Activated CD8-positive, alpha-beta memory T cell treated with anti-CD3 and anti-CD28 coated beads, Interleukin-2, amount 50 U/mL, for 24 hours (primary cell): ENCODE data around the gene TOGARAM2.

Experiments
- DNase-seq: peaks from one replicate; pipeline ENCODE4 v3.0.0-alpha.2; 2020; ENCODE audit errors: extremely low read depth

Gene TOGARAM2

DNA sequence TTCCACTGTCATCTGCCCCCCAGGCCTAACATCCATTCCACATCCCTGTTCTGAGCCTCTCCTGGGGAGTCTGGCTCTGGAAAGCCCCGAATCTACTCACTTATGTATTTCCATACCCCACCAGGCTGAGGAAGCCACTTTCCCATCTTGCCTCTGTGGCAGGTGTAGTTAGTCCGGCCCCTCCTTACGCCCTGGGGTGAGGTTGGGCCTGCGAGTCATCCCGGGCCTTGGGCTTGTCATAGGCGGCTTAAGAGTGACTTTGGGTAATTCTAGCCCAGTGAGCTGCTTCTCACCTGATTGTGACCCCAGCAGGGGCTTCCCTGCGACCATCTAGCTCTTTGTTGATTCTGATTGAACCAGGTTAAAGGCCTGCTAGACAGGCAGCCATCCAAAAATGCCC is 72.1 kb downstream of the TOGARAM2 start:
- DNase-seq = no peak

DNA sequence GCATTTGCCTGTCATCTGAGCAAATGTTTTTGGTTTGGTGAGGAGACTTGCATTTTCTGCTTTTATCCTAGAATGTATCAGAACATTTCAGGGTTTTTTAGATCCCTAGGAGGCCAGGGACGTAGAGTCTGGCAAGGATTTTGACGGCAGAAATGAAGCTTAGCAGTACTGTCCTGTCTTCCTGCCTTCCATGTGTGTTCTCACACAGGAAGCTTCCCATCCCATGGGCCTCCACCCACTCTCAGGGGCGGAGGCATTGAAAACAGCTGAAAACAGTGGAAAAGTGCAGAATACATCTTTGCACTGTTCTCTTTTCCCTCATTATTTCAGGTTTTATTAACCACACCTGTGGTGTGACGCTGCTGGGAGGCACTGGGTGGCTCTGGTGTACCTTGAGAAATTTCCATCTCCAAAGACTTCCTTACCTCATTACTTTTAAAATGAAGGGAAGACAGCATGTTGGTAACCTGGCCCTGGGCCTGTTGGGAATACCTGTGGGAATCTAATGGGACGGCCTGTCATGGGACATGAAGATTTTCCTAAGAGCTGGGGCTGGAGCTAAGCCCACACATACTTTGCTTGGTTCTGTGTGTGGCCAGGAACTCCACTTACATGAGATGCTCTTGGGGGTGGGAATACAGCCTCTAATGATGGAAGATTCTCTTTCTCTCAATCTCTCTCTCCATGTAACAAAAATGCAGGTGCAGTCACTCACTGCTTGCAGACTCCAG is 72.7 kb downstream of the TOGARAM2 start:
- DNase-seq = no peak

DNA sequence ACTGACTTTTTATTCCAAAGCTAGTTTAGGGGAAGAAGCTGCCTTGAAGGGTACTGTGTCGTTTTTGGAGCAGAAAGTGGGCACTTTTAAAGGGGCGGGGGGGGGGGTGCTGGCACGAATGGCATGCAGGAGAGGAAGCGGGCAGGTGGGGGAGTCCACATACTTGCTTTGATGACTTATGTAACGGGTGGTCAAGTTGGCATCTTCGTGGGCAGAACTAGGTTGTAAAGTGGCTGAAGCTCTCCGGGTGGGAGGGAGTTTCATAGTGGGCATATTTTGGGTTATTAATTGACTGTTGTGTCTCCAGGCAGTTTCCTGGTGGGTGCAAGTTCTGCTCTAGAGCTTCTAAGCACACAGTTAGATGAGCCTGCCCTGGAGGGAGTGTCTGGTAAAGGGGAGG is 73.3 kb downstream of the TOGARAM2 start:
- DNase-seq = no peak

DNA sequence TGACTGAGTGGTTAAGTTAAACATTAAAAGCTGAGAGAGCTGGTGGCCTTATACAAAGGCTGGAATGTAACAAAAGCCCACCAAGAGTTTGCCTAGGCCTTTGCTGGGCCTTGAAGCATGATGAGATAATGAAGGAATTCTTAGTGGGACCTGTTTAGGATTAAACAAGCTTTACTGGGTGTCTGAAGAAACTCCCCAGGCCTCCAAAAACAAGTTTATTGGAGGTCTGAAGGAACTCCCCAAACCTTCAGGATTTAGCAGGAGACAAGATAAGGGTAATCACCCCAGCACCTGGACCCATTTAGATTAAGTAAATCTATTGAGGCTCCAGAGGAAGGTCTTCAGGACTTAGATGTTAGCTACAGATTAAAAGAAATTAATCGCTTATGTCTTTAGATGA is 74.5 kb downstream of the TOGARAM2 start:
- DNase-seq = no peak

DNA sequence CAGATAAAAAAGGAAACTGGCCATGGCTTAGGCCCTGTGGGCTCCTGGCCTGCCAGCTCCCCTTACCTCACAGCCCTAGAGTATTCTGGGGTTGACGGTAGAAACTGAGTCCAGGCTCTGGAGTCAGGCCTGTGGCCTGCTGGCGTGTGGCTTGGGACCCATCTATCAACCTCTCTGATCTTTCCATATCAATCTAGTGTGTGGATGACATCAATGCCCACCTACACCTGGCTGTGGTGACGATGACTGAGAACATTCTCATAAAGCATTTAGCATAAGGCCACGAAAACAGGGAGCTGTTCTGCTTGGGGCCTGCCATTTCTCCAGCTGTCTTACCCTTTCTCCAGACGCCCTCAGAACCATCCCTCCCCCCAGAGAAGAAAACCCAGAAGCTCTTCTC is 75.4 kb downstream of the TOGARAM2 start:
- DNase-seq = no peak

DNA sequence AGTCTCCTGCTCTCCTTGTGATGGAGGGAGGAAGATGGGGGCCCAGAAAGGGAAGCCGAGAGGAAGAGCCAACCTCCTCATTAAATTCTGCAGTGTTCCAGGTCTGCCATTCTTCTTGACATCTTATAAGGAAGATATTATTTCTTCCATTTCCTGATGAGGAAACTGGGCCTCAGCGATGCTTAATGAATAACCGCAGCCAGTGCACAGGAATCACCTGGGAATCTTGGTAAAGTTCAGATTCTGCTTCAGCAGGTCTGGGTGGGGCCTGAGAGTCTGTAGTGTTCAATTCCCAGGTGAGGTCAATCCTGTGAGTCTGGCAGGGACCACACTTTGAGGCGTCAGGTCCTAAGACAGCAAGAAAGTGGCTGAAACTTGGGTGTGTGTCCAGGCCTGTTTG is 75.9 kb downstream of the TOGARAM2 start:
- DNase-seq = no peak

DNA sequence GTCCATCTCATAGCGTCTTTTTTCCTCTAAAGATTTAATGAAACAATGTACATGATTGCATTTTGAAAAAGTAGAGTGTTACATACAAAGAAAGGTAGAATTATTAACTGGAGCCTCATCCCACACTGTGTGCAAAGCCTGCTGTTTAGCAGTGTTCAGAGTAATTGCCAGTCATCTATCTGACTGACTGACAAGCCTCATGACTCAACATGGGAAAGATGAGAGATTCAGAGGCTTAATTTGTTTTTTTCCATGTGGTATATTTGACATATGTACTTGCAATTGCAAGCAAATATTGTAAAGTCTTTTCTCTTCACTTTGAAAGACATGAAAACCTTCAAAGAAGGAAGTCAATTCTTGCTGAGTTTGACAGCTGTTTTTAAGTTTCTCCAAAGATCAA is 78.5 kb downstream of the TOGARAM2 start:
- DNase-seq = no peak

DNA sequence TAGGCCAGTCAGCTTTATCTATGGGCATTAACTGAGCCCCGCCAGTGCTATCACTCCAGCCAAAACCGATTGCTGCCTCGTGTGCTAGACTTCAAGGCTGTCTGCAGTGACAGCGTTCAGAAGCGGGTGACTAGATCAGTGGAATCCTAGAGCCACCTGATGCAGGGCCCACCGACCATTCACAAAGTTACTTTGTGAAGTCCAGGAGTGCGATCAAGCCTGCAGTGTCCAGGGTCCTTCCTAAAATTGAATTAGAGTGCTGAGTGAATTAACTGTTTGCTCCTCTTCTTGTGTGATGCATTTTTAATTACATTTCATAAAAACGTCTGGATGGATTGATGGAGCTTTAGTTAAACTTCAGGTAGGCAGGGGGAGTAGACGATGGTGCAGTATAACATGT is 79.3 kb downstream of the TOGARAM2 start:
- no peak for DNase-seq

DNA sequence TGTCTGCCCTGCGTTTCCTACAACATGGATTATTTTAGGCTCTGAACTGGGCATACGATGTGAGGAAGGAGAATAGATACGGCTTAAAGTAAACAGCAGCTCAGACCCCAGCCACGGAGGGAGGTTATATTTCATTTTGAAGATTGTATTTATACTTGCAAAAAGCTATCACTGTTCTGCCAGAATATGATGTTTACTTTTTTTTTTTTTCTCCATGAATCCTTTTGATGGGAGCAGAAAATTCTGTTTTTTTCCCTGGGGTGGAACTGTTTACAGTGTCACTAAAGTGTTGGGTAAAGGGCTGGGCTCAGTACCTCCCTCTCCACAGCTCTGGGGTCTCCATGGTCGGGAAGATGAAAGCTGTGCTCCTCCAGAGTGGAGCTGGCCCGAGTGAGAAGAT is 80.1 kb downstream of the TOGARAM2 start:
- DNase-seq = no peak

DNA sequence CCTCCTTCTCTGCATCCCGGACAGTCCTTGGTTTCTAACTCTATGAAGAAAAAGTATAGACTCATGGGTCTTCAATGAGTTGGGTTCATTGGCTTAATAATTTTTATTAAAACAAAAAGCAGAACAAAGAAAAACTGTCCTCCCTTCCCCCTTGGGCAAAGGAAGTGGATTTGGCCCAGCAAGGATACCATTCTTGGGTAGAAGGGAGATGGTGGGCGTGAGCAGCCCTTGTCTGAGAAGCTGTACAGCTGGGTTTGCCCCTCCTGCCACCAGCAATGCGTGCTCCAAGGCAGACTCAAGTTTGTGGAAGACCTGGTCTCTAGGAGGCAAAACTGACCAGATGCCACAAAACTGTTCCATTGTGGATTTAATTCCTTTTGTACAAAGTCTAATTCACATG is 80.5 kb downstream of the TOGARAM2 start:
- no peak for DNase-seq

DNA sequence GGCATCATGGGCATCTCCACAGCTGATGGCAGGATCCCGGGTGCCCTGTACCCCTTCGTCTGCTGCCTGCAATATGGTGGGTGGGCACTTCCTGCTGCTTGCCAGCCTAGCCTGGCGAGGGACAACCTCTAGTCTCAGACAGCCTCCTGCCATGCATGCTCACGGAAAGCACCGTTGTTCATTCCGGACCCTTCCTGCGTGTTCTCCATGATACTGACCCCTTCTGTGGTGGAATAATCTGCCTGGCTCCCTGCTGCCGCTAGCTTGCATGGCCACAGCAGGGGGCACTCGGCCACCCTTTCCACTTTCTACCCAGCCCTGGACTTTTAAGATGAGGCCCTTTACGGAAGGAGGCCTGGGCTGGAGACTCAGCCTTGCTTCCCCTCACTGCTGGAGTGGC is 81.3 kb downstream of the TOGARAM2 start:
- no peak for DNase-seq

DNA sequence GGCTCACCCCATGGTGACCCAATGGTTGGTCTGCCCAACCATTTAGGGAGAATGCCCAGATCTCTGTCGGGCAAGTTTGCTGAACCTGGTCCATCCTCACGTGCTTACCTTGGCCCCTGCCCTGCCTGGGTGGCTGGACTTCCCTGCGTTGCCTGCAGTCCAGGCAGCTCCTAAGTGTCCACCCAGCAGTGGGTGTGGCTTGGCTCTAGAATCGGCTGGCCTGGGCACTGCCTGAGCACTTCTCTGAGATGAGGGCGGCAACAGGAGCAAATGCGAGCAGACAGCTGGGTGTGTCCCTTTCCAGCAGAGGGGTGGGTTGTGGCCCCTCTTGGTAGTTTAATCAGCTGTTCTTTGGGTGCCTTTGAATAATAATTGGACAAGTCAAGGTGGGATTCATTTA is 82.0 kb downstream of the TOGARAM2 start:
- no peak for DNase-seq

DNA sequence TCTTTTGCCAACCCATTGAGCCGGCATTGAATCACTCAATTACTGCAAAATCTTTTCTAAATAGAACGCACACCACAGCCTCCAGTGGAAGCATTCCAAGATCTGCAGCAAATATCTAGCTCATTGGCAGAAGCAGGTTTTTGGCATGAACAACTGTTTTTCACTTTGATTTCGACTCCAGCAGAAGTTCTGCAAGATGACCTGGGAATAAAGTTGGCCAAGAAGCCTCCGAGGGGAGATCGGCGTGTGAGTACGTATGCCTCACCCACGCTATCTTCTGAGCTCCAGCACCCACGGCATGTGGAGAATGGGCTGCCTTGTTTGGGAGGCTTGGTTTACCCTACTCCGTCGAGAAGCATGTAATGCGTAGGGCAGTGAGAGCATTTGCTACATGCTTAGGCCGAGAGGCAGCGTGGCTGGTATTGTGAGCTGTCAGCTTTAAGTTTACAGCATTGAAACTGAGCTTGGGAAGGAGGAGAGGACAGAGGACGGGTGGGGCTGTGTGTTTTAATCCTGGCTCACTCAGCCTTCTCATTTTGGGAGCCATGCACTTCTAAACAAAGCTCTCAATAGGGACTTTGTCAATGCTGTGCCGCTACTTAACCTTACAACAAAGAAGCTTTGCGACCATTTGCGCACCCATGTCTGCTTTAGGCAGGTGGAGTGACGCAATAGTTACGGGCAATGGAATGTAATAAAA is 82.7 kb downstream of the TOGARAM2 start:
- no peak for DNase-seq

DNA sequence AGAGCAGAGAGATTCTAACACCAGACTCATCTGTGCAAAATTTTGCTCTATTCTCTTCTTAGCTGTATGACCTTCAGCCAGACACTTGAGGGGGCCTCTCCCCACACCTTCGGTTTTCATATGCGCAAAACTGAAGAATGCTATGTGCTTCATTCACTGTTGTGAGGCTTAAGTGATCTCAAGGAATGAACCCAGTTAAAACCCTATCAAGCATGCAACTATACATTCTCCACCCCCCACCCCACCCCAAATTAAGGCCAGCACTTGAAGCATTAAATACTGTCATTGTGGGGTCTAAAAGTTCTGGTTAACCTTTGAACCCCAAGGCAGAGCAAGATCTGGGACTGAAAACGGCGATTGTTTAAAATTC is 83.2 kb downstream of the TOGARAM2 start:
- no peak for DNase-seq

DNA sequence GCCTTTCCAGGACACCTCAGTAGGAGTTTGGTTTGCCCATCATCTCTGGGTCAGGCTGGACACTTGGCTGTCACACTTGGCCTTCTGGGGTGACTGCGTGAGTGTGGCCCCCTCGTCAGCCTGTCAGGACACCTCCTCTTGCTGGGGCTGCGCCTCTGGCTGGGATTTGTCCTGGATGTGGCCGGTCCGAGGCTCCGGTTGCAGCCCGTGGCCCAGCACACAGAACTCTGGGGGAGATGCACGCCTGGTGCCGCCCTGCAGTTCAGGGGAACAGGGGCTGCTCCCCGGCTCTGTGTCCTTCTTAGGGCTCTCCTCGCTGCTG is 83.6 kb downstream of the TOGARAM2 start:
- no peak for DNase-seq

DNA sequence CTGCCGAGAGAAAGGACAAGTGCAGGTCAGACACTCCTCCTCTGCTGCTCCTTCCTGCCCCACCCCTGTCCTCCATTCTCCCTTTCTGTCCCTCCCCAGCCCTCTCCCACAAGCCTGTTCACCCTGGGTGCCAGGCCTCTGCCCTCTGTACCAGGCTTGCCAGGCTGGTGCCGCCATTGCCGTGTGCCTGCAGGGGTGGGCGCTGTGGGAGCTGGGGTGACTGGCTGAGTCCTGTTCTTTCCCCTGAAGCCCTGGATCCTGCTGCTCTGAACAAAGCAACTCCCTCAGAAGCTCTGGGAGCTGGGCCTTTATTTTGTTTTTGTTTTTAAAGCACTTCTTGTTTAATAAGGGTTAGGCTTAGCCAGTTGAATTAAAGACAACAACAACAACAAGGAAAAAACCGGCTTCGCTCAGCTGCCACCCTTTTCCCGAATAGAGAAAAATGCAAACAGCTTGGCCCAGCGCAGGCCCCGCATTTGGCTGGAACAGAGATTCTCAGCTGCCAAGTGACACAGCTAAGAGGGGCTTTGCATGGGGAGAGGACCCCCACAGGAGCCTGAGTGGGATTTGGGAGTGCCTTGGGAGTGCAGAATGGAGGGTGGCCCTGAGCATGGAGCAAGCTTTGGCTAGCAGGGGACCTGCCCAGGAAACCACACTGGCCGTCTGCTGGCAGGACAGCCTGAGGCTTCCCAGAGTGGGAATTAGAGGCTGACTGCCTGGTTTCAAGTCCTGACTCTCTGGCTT is 84.1 kb downstream of the TOGARAM2 start:
- no peak for DNase-seq

DNA sequence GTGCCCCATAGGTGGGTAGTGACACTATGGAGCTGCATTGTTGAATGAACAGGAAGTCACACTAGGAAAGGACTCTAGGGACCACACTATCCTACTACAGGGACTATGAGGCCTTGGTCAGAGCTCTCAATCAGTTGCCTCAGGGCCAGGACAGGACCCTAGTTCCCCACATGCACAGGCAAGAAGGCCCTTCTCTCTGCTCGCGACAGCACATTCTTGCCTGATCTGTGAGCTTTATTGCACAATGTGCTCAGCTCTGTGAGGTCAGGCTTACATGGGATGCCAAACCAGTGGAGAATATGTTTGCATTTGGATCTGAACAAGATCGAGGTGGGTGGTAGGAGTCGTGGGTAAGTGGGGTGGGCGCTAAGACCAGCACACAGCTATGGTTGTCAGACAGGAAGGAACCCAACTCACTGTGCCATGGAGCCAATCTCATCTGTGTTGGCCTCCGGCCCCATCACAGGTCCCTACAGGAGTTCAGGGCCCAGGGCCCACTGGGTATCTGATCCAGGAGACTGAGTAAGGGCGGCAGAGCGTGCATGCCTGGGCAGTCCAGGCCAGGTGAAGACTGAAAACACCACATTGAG is 85.3 kb downstream of the TOGARAM2 start:
- DNase-seq = no peak

DNA sequence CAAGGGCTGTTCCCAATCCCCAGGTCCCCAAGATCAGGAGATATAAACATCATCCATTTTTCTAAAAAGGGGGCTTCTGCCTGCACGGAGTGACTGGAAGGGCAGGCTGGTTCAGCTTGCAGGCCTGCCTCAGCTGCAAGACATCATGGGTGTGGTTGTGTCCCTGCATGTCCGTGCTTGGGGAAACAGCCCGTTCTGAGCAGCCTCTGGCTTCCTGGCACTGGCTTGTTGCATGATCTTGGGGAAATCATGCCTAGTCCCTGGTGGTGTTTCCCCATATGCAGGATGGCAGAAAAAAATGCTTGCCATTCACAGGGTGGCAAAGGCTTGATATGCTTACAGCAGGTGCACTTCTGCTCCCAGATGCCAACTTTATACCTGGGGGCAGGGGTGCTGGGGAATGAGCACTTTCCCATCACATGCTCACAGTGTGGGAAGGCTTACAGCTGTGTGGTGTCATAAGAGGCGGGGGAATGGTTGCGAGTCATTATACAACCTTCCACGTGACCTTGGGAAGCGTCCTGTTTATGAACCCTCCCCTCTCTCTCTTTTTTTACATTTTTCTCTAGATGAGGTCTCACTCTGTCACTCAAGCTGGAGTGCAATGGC is 86.0 kb downstream of the TOGARAM2 start:
- DNase-seq = no peak

DNA sequence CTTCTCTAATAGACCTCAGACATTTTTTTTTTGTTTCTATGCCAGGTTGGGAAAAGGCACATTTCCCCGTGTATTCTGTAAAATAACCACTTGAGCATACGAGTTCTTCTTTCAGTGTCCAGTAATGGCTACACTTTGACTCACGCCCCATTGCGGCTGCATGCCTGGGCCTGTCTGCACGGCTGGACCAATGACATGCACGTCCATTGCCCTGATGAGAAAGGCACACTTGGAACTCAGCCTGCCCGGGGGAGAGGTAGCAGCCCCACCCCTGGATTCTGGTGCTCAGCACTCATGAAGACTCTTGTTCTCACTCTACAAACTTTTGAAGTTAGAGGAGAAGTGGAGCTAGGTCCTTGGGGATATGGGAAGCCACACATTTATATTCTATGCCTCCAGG is 87.4 kb downstream of the TOGARAM2 start:
- DNase-seq = no peak

DNA sequence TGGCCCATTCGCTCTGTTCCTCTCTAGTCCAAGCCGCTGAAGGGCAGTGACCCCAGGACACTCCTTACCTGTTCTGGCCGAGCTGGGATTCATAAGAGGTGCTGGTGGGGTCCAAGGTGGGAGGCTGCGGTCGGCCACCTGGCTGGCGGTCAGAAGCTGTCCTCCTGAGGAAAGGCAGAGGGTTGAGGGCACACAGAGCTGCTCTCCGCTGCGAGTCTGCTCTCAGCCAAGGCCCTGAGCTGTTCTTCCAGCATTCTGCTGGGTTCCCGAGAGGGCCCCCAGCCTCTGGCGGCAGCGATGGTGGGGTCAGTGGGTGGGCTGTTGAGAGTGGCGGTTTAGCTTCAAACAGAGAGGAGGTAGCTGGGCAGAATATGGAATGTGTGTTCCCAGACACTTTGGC is 89.4 kb downstream of the TOGARAM2 start:
- DNase-seq = no peak

DNA sequence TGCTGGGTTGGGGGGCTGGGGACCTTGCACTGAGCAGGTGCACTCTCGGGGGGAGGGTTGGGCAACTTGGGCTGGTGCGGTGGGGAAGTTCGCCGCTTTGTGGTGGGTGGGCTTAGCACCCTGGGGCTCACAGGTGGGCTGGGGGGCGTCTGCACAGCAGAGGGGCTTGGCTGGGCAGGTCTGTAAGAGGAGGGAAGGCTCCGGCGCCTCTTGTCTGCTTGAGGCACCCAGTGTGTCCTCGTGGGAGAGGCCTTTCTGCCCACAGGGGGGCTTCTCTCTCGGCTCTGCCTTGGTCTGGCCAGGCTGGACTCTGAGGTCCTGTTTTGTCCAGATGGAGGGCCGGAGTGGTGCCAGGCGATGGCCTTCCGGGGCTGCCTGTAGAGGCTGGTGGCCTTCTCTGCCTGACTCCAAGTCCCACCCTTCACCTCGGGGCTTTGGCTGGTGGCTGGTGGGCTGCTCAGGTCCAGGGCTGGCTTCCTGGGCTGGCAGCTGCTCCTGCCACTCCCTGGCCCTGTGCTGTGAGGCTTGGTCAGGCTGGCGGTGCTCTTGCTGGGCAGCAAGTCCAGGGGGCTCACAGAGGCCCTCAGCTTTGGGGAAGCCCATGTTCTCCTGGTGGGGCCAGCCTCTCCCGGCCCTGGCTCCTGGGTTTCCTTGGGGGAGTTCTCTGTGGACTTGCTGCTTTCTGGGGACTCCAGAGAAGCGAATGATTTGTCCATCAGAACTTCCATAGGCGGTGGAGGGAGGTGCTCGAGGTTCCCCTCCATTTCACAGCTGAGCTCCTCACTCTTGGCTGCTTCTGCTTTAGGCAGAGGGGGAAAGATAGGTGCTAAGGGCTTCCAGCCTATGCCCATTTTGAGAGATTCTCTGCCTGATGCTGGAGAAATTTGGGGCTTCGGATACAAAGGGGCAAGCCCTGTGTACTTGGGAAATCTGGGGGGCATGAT is 90.2 kb downstream of the TOGARAM2 start:
- no peak for DNase-seq
